Measurements from ENCODE around the gene ERVK3-1.

GRCh38 chr19:58304255-58304654, 922 bp upstream of the ERVK3-1 start:
- TF ChIP-seq, protein P1, sequence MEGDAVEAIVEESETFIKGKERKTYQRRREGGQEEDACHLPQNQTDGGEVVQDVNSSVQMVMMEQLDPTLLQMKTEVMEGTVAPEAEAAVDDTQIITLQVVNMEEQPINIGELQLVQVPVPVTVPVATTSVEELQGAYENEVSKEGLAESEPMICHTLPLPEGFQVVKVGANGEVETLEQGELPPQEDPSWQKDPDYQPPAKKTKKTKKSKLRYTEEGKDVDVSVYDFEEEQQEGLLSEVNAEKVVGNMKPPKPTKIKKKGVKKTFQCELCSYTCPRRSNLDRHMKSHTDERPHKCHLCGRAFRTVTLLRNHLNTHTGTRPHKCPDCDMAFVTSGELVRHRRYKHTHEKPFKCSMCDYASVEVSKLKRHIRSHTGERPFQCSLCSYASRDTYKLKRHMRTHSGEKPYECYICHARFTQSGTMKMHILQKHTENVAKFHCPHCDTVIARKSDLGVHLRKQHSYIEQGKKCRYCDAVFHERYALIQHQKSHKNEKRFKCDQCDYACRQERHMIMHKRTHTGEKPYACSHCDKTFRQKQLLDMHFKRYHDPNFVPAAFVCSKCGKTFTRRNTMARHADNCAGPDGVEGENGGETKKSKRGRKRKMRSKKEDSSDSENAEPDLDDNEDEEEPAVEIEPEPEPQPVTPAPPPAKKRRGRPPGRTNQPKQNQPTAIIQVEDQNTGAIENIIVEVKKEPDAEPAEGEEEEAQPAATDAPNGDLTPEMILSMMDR (IDR thresholded peaks at IDR 0.05), result no peak
- TF ChIP-seq POLR2AphosphoS5 (IDR thresholded peaks at IDR 0.05; ENCODE audit: low read depth, low read length), result no peak
